GM18858 (cell line): ENCODE data around the gene PEPD.

Experiments used
- ATAC-seq: cut with Tn5 transposase; IDR thresholded peaks from one replicate; pipeline ENCODE4 v1.9.1; 2021; ENCODE audit not compliant: unreplicated experiment

Gene PEPD

DNA sequence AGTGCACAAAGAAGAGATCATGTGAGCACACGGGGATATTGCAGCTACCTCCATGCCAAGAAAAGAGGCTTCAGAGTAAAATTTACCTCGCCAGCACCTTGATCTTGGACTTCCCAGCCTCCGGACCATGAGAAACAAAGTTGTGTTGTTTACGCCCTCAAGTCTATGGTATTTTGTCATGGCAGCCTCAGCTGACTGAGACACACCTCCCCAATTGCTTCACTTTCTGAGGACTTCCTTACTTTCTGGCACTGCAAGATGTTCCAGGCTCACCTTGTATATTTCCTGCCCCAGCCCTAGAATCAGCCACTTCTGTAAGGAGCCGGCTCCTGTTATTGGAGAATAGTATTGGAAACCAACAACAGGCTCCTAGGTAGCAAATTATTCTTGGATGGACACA is 154.7 kb downstream of the PEPD start:
- ATAC-seq = no peak

DNA sequence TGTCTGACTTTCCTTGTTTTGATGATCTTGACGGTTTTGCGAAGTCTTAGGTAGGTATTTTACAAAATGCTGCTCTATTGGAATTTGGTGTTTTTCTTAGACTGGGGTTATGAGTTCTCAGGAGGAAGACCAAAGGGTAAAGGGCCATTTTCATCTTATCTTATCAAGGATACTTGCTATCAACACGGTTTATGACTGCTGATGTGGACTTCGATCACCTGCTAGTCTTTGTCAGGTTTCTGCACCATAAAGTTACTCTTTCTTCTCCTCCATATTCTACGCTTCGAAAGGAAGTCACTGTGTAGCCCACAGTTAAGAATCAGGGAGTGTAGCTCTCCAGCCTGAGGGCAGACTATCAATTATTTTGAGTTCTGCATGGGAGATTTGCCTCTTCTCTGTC is 155.5 kb downstream of the PEPD start:
- no peak for ATAC-seq

DNA sequence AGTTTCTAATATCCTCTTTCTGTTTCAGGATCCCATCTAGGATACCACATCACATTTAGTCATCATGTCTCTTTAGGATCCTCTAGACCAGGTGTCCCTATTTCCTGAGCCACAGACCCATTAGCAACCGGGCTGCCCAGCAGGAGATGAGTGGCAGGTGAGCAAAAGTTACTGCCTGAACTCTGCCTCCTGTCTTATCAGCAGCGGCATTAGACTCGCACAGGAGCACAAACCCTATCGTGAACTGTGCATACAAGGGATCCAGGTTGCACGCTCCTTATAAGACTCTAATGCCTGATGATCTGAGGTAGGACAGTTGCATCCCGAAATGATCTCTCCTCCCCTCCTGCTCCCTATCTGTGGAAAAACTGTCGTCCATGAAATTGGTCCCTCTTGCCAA is 155.9 kb downstream of the PEPD start:
- ATAC-seq = no peak

- no peak for ATAC-seq
Observed at GRCh38 chr19:33363476-33363875, 158.1 kb downstream of the PEPD start.

GRCh38 chr19:33362508-33363228 is 158.9 kb downstream of the PEPD start:
- no peak for ATAC-seq

DNA sequence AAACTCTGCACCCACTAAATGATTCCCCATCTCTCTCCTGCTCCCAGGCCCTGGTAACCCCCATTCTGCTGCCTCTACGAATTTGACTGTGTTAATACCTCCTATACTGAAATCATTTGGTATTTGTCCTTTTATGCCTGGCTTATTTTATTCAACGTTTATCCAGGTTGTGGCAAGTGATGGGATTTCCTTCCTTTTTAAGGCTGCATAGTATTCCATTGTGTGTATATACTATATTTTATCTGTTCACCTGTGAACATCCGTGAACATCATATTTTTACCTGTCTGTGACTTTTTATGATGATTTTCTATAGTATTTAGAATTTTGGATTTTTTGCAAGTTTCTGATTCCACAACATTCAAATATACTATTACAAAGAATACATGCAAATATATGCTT is 162.0 kb downstream of the PEPD start:
- ATAC-seq = no peak

DNA sequence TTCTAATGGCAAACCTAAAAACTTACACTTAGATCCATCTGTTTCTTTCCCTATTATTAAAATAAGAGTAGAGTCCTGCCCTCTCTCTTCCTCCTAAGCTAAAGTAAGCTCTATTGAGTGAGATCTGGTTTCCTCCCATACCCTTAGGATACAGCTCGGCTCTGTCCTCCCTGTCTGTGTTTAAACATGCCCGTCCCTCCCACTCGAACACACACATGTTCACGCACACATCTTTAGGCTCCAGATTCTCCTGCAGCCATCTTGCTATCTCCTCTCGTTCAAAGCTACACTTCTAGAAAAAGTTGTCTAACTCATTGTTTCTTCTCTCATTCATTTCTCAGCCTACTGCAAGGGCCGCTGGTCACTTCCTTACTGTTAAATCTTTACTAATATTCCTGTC is 163.2 kb downstream of the PEPD start:
- no peak for ATAC-seq

GRCh38 chr19:33357556-33357955 is 164.0 kb downstream of the PEPD start:
- ATAC-seq = no peak

DNA sequence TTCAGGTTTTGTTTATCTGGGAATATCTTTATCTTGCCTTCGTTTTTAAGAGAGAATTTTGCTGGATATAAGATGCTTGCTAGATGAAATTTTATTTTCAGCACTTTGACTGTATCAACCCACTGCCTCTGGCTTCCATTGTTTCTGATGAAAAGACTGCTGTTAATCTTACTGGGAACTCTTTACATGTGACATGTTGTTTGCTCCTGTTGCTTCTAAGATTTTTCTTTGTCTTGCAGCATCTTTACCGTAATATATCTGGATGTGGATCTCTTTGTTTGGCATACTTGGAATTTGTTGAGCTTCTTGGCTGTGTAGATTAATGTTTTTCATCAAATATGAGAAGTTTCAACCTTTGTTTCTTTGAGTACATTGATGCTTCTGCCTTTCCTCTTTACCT is 166.1 kb downstream of the PEPD start:
- no peak for ATAC-seq

- ATAC-seq = no peak
Observed at GRCh38 chr19:33350538-33351309, 170.9 kb downstream of the PEPD start.

DNA sequence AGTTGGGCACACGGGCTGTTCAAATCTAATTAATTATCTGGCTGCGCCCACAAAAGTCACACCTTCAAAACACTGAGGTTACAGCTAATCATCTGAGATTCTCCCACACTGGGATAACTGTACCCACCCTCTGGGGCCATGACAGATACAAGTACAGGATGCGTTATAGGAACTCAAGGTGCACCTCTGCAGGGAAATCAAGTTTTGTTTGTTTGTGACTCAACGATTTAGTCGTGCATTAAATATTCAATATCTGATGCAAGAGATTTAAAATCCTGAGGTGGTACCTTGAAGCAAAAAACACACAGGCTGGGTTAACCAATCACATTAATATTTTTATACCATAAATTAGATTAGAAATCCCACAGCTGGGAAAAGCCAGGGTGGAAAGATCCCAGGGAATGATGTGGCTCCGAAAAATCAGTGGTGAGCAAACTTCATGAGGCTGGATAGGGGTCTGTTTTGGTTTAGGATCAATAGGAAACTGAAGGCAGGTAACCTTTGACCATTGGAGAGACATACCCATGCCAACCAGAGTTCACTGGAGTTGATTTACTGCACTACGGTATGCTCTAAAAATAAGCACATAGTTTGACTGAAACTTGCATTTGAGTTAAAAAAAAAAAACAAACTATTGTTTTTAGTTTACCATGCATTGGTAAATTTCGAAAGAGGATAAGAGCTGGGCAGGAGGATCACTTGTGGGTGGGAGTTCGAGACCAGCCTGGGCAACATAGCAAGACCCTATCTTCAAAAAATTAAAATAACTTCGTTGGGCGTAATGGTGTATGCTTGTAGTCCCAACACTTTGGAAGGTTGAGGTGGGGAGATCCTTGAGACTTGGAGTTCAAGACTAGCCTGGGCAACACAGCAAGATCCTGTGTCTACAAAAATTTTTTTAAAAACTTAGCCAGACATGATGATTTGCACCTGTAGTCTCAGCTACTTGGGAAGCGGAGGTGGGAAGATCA is 172.0 kb downstream of the PEPD start:
- no peak for ATAC-seq

DNA sequence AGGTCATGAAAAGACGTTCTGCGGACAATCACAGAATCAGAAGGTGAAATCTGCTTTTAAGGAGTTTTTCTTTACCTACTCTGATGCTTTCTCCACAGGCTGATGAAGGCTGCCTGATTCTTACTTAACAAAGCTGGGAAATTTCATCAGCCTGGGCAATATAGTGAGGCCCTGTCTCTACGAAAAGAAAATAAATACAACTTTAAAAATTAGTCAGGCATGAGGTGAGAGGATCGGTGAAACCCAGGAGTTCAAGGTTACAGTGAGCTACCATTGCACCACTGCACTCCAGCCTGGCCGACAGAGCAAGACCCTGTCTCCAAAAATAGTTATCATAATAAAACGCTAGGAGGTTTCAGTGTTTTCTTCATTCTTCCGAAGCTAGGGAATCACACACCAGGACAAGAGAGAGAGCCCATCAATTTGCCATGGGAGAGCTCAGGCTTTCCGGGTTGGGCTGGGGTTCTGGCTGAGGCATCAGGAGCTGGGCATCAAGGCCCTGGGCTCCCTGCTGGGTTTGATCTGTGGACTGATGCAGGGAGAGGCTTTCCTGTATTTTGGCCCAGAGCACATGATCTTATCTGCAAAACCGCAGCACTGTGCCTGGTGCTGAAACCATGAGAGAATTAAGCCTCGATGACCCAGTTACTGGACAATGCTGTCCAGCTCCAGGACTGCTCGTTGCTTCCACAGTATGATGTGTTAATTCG is 173.1 kb downstream of the PEPD start:
- no peak for ATAC-seq

- ATAC-seq = no peak
Observed at GRCh38 chr19:33347300-33347699, 174.3 kb downstream of the PEPD start.

DNA sequence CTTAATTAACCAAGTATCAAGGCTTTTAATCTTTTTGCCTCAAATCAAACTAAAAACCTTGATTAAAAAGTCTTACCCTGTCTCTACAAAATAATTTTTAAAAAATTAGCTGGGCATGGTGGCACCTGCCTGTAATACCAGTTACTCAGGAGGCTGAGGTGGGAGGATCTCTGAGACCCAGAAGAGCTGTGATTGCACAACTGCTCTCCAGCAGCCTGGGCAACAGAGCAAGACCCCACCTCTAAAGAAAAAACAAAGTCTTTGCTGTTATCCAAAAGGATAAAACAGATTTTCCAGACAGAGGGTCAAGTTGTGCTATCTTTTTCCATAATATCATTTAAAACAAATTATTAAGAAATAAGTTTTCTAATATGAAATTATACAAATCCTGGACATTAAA is 174.9 kb downstream of the PEPD start:
- ATAC-seq = no peak

- ATAC-seq = no peak
Observed at GRCh38 chr19:33345163-33345562, 176.4 kb downstream of the PEPD start.

- ATAC-seq = no peak
Observed at GRCh38 chr19:33344573-33344925, 177.0 kb downstream of the PEPD start.

GRCh38 chr19:33343859-33344572 is 177.6 kb downstream of the PEPD start:
- no peak for ATAC-seq

DNA sequence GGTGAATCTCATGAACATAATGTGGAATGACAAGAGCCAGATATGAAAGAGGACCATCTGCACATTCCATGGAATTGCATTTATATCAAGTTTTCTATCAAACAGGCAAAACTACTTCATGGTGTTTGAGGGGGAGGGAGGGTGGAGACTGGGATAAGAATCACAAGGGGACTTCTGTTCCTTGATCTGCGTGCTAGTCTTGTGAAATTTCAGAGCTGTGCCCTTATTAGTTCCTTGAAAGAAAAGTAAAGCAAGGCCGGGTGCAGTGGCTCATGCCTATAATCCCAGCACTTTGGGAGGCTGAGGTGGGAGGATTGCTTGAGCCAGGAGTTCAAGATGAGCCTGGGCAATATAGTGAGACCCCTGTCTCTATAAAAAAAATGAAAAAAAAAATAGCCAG is 178.3 kb downstream of the PEPD start:
- no peak for ATAC-seq

- ATAC-seq = no peak
Observed at GRCh38 chr19:33340991-33341390, 180.6 kb downstream of the PEPD start.
